RKO (cell line): ENCODE measurements around the gene TCAP.

Source experiments
- DNase-seq: peaks from one replicate; pipeline ENCODE4 v3.0.0-alpha.2; 2016; ENCODE audit warnings: low spot score

The TCAP gene

GRCh38 chr17:39664581-39665561 is at the start of gene TCAP:
Gene TCAP (plus strand): TSS chr17:39665349. CDS start chr17:39665360, 11 bp downstream.
- no peak for DNase-seq

GRCh38 chr17:39615434-39615833 is 49.7 kb upstream of the TCAP start:
- DNase-seq = no peak

- DNase-seq = no peak
Measured at GRCh38 chr17:39617100-39617445, 48.1 kb upstream of the TCAP start.

- DNase-seq = peak; percentile 76
Measured at GRCh38 chr17:39617446-39618245, 47.5 kb upstream of the TCAP start.

GRCh38 chr17:39618246-39618913 is 46.8 kb upstream of the TCAP start:
- peak; percentile 28 for DNase-seq

GRCh38 chr17:39618956-39619785 is 46.0 kb upstream of the TCAP start:
- no peak for DNase-seq

GRCh38 chr17:39619786-39620101 is 45.4 kb upstream of the TCAP start:
- DNase-seq = no peak

- DNase-seq = peak; percentile 84
Measured at GRCh38 chr17:39621523-39622379, 43.4 kb upstream of the TCAP start.

- DNase-seq = peak; percentile 83
Measured at GRCh38 chr17:39622380-39623006, 42.7 kb upstream of the TCAP start.

- DNase-seq = peak; percentile 67
Measured at GRCh38 chr17:39623356-39623950, 41.7 kb upstream of the TCAP start.

- no peak for DNase-seq
Measured at GRCh38 chr17:39624313-39624712, 40.8 kb upstream of the TCAP start.

- no peak for DNase-seq
Measured at GRCh38 chr17:39625198-39625785, 39.9 kb upstream of the TCAP start.

GRCh38 chr17:39626171-39627046 is 38.7 kb upstream of the TCAP start, which contains the start of gene PPP1R1B:
Gene PPP1R1B (plus strand): TSS chr17:39626952. CDS start chr17:39627393, 441 bp downstream.
- no peak for DNase-seq

- no peak for DNase-seq
Measured at GRCh38 chr17:39627047-39627711, 38.0 kb upstream of the TCAP start.

- no peak for DNase-seq
Measured at GRCh38 chr17:39627712-39628516, 37.2 kb upstream of the TCAP start.

GRCh38 chr17:39628655-39629493 is 36.3 kb upstream of the TCAP start:
- no peak for DNase-seq
